Keratinocyte (primary cell): ENCODE data around the gene CHN2. TPM values are rescaled to one million over a fixed set of nuclear protein-coding genes. Genes with fewer than 3 reads are reported as not detected.
A peak's percentile ranks its signal among the peaks of the same experiment; 100 is the strongest.

Experiments used
- DNase-seq: peaks from one replicate; pipeline ENCODE4 v3.0.0-alpha.2; 2011; ENCODE audit warnings: low read depth, missing footprints, low spot score
- FAIRE-seq: peaks from 2 replicates; lab custom pipeline; 2011; peaks lifted over from hg19 to GRCh38; lab: Jason Lieb, UNC
- H2AFZ ChIP-seq: 2 replicates; pipeline ENCODE4 v1.6.0; 2012; ENCODE audit warnings: low read length, control low read depth, inconsistent platforms; ENCODE audit not compliant: control insufficient read depth
- H3K27ac ChIP-seq: 2 replicates; pipeline ENCODE4 v1.5.1; 2011; ENCODE audit warnings: low read length; ENCODE audit not compliant: control insufficient read depth, insufficient read depth
- H3K27me3 ChIP-seq: 3 replicates; pipeline ENCODE4 v1.6.0; 2011; ENCODE audit warnings: low read length; ENCODE audit not compliant: control insufficient read depth, insufficient read depth; ENCODE audit errors: extremely low read depth
- H3K36me3 ChIP-seq, 2 experiments: 2 replicates in 1 of 2; 3 replicates in 1 of 2; pipeline ENCODE4 v1.5.1; 2011; ENCODE audit warnings: low read length in 2 of 2, mild to moderate bottlenecking in 1 of 2; ENCODE audit not compliant: control insufficient read depth in 2 of 2, insufficient read depth in 2 of 2; ENCODE audit errors: extremely low read depth in 1 of 2
- H3K4me1 ChIP-seq: 3 replicates; pipeline ENCODE4 v1.5.1; 2011; ENCODE audit warnings: low read length; ENCODE audit not compliant: control insufficient read depth, insufficient read depth; ENCODE audit errors: extremely low read depth
- H3K4me2 ChIP-seq: 3 replicates; pipeline ENCODE4 v1.6.0; 2011; ENCODE audit warnings: low read depth, low read length; ENCODE audit not compliant: control insufficient read depth, insufficient read depth; ENCODE audit errors: extremely low read depth
- H3K4me3 ChIP-seq, 3 experiments: fragments of 200-600 bp in 1 of 3; sonication (generic) in 1 of 3; 2 replicates in 2 of 3; 3 replicates in 1 of 3; pipeline ENCODE4 v1.5.1; 2011 to 2016; ENCODE audit warnings: low read length in 3 of 3, mild to moderate bottlenecking in 3 of 3, control low read depth in 2 of 3, inconsistent platforms in 1 of 3, low read depth in 1 of 3, mixed read lengths in 1 of 3, mixed run types in 1 of 3, moderate library complexity in 1 of 3; ENCODE audit not compliant: control insufficient read depth in 2 of 3, insufficient read depth in 2 of 3; ENCODE audit errors: extremely low read depth in 1 of 3
- H3K79me2 ChIP-seq: 2 replicates; pipeline ENCODE4 v1.6.0; 2012; ENCODE audit warnings: low read length; ENCODE audit not compliant: control insufficient read depth, insufficient read depth
- H3K9ac ChIP-seq: 3 replicates; pipeline ENCODE4 v1.6.0; 2011; ENCODE audit warnings: low read length; ENCODE audit not compliant: control insufficient read depth, insufficient read depth; ENCODE audit errors: extremely low read depth
- H3K9me1 ChIP-seq: 3 replicates; pipeline ENCODE4 v1.6.0; 2011; ENCODE audit warnings: low read length; ENCODE audit not compliant: control insufficient read depth, insufficient read depth; ENCODE audit errors: extremely low read depth
- H3K9me3 ChIP-seq: 2 replicates; pipeline ENCODE4 v1.5.1; 2012; ENCODE audit warnings: low read depth, low read length; ENCODE audit not compliant: control insufficient read depth
- H4K20me1 ChIP-seq: 3 replicates; pipeline ENCODE4 v1.6.0; 2011; ENCODE audit warnings: low read length; ENCODE audit not compliant: control insufficient read depth, insufficient read depth; ENCODE audit errors: extremely low read depth
- CTCF ChIP-seq, 3 experiments: IDR thresholded peaks in 1 of 3; conservative IDR thresholded peaks in 1 of 3; optimal IDR thresholded peaks in 1 of 3; 2 replicates in 2 of 3; 3 replicates in 1 of 3; pipeline versions ENCODE3 to v1.5.1; 2011; ENCODE audit warnings: low read length in 3 of 3, mild to moderate bottlenecking in 3 of 3, moderate library complexity in 2 of 3, control low read depth in 1 of 3, inconsistent platforms in 1 of 3; ENCODE audit not compliant: insufficient read depth in 2 of 3; ENCODE audit errors: extremely low read depth in 1 of 3
- EZH2 ChIP-seq: IDR thresholded peaks from one replicate; pipeline ENCODE4 v1.6.1; 2012; ENCODE audit warnings: inconsistent platforms, mild to moderate bottlenecking, low read length, moderate library complexity
- dilution Hi-C: fragments of 300-500 bp; cut with MboI; formaldehyde crosslinking; loops from one replicate; pipeline ENCODE4 v1.7.0; 2020; ENCODE audit warnings: low sequenced_read_pairs; ENCODE audit not compliant: extremely low pct_ligation_motif_present
- polyA plus RNA-seq, 5 experiments: library from polyadenylated mRNA; depleted of rRNA in 3 of 5; stranded (reverse) in 3 of 5; stranded (forward) in 1 of 5; unstranded in 1 of 5; fragments of >200 nt; gene quantifications; 1 replicate in 1 of 5; 2 replicates in 3 of 5; 3 replicates in 1 of 5; pipeline versions ENCODE4 v1.2.1 to v1.2.3, GENCODE V29; 2011 to 2012; ENCODE audit warnings: missing spikeins in 2 of 5, low read depth in 1 of 5, low replicate concordance in 1 of 5

The CHN2 gene
- polyA plus RNA-seq, 1 donor (not counting 4 experiments of a cell fraction or from before 2014, with no cell fraction given) = 1.8 TPM

GRCh38 chr7:29185613-29186012 is 9.0 kb upstream of the CHN2 start:
- dilution Hi-C loops = no loop called here
- H3K4me1 ChIP-seq = no peaks in the 10 kb centered on the region

GRCh38 chr7:29189743-29190201 is 4.8 kb upstream of the CHN2 start:
- Histone ChIP-seq H2AFZ (no peak overlapping the region), H4K20me1 (no peaks in the 10 kb centered on the region), H3K4me1 (no peaks in the 10 kb centered on the region), H3K9me3 (no peaks in the 10 kb centered on the region), H3K27ac (no peak overlapping the region), H3K4me2 (no peak overlapping the region), H3K9me1 (no peaks in the 10 kb centered on the region), H3K4me3 (no peak overlapping the region), H3K79me2 (no peaks in the 10 kb centered on the region), H3K27me3 (peaks cover 3% of the 10 kb centered on the region), H3K36me3 (no peaks in the 10 kb centered on the region), H3K9ac (no peak overlapping the region)
- FAIRE-seq (peak; percentile 29), DNase-seq (no peak)
- dilution Hi-C loops = no loop called here
- TF ChIP-seq CTCF (optimal IDR thresholded peaks at IDR 0.05 in 1 of 3, IDR thresholded peaks at IDR 0.05 in 1 of 3, conservative IDR thresholded peaks at IDR 0.05 in 1 of 3; ENCODE audit: extremely low read depth in 1 of 3, insufficient read depth in 2 of 3, low read length in 3 of 3) (peak; percentile 80 to 96 (median 92)), EZH2 (no peak)

More at GRCh38 chr7:29185613-29186012, 9.0 kb upstream of the CHN2 start:
- Histone ChIP-seq H3K4me2 (no peak overlapping the region), H3K9me3 (no peaks in the 10 kb centered on the region), H3K27me3 (no peaks in the 10 kb centered on the region), H3K36me3 (no peaks in the 10 kb centered on the region), H2AFZ (no peak overlapping the region), H3K9me1 (no peaks in the 10 kb centered on the region), H3K27ac (no peak overlapping the region), H4K20me1 (no peaks in the 10 kb centered on the region), H3K9ac (no peak overlapping the region), H3K4me3 (no peak overlapping the region), H3K79me2 (no peaks in the 10 kb centered on the region)
- TF ChIP-seq EZH2 (no peak), CTCF (optimal IDR thresholded peaks at IDR 0.05 in 1 of 3, IDR thresholded peaks at IDR 0.05 in 1 of 3, conservative IDR thresholded peaks at IDR 0.05 in 1 of 3; ENCODE audit: extremely low read depth in 1 of 3, insufficient read depth in 2 of 3, low read length in 3 of 3) (no peak)
- FAIRE-seq (no peak), DNase-seq (no peak)
